OCI-LY7 (cell line): Measurements from ENCODE around the gene ADAMTS17.

Experiments used
- CTCF ChIP-seq: fragments of 200-600 bp; sonication (generic); conservative IDR thresholded peaks from 2 replicates; pipeline ENCODE4 v1.5.1; 2014; ENCODE audit warnings: mild to moderate bottlenecking, antibody characterized with exemption, low read length, moderate library complexity, mixed read lengths
- EZH2phosphoT487 ChIP-seq: fragments of 200-600 bp; sonication (generic); IDR thresholded peaks from 2 replicates; pipeline ENCODE4 v1.6.1; 2018; ENCODE audit warnings: low read depth, borderline replicate concordance, mild to moderate bottlenecking, mixed run types, antibody characterized with exemption, low read length, moderate library complexity, mixed read lengths

DNA sequence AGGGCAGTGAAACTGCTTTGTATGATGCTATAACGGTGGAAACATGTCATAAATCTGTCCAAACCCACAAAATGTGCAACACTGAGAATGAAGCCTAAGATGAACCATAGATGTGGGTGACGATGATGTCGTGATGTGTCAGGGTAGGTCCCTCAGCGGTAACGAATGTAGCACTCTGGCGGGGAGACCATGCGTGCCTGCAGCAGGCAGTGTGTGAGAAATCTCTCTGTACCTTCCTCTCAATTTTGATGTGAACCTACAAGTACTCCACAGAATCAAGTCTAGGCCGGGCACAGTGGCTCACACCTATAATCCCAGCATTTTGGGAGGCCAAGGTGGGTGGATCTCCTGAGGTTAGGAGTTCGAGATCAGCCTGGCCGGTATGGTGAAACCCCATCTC is 340.4 kb downstream of the ADAMTS17 start:
- TF ChIP-seq CTCF (no peak), EZH2phosphoT487 (no peak)
